NCI-H2196 treated with DMSO at 0.1 percent for 48 hours (cell line): Measurements from ENCODE around the gene RAB8B.

Source experiments
- DNase-seq: peaks from one replicate; lab custom pipeline; 2025; ENCODE audit not compliant: unreplicated experiment; lab: John Stamatoyannopoulos, UW

The RAB8B gene

GRCh38 chr15:63181648-63182047 is 7.8 kb upstream of the RAB8B start:
- no peak for DNase-seq

DNA sequence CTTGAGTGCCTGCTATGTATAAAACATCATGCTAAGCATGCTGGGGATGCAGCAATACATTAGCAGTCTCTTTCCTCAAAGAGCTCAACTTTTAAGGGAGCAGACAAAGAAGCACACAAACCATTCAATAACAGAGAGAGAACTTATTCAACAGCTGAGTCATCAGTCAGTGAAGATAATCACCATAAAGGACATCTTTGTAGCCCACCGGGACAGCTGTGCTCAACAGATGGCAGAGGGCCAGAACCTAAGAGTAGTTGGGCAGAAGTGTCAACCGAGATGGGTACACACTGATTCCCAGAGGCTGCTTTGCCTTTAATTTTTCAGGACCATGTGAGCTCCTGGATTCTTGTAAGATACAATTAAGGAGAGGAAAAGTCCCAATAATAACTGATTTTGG is 4.2 kb upstream of the RAB8B start:
- DNase-seq: no peak

DNA sequence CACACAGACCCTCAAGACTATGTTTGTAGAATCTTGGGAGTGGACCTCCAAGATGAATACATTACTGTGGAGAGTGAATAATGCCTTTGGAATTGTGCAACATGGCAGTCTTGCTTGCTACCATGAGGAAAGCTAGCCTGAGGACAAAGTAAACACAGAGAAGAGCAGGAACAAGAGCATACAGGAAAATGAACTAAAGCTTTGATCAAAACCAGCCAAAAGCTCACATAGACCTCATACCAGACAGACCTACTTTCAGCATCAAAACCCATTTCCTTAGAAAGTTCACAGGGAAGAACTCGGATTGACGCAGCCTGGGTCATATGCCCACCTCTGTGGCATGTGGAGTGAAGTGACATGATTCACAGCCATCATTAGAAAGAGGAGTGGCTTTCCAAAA is 3.3 kb upstream of the RAB8B start:
- no peak for DNase-seq

GRCh38 chr15:63187589-63188226 is 1.7 kb upstream of the RAB8B start:
- DNase-seq: no peak

- DNase-seq: no peak
Observed at GRCh38 chr15:63188247-63188925, 1.0 kb upstream of the RAB8B start.

GRCh38 chr15:63189941-63190768 is 749 bp downstream of the RAB8B start:
- no peak for DNase-seq

GRCh38 chr15:63190769-63191649 is 1.6 kb downstream of the RAB8B start:
- DNase-seq: no peak

DNA sequence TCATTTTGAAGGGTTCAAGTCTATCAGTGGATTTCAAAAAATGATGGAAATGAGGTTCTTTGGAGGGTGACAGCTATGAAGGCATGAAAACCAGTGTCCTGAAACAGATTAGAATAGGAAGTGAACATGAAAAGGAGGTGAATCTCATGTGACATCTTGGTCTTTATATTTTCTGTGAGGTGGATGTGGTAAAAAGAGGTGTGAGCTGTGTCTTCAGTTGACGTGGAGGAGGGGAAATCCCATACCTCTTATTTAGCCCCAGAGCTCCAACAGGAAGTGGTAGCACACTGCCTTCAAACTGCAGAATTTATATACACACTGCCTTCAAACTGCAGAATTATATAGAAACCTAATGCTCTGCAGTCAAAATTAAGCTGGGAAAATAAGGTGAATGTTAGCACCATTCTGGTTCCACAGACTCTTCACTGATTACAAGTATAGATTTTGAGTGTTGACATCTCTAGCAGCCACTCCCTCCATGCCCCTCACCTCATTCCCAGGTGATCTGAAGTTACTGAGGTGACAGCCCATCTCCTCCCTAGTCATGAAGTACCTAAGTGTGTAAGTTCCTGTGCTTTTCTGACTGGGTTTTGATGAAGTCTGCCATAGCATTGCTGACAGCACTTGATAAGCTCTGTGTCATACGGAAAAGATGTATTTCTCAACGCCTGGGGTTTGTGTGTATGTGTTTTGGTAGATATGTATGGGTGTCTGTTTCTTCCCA is 2.7 kb downstream of the RAB8B start:
- DNase-seq: no peak

- DNase-seq: no peak
Observed at GRCh38 chr15:63192619-63193206, 3.3 kb downstream of the RAB8B start.

DNA sequence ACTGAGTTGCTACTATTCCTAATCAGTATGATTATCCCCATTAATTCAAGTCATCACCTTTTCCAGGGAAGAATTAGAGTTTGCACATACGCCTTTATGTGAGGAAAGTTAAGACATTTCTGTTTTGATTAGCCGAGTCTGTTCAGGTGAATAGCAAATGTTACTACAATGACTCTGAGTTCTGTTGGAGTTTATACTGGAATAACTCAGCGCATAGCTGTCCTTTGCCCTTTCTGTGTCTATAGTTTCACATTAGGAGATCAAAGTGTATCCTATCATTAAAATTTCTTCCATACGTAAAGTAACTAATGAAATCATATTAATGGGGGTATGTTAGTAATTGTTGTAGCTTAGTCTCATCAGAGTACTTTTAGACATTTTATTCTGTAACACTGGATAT is 4.9 kb downstream of the RAB8B start:
- no peak for DNase-seq

DNA sequence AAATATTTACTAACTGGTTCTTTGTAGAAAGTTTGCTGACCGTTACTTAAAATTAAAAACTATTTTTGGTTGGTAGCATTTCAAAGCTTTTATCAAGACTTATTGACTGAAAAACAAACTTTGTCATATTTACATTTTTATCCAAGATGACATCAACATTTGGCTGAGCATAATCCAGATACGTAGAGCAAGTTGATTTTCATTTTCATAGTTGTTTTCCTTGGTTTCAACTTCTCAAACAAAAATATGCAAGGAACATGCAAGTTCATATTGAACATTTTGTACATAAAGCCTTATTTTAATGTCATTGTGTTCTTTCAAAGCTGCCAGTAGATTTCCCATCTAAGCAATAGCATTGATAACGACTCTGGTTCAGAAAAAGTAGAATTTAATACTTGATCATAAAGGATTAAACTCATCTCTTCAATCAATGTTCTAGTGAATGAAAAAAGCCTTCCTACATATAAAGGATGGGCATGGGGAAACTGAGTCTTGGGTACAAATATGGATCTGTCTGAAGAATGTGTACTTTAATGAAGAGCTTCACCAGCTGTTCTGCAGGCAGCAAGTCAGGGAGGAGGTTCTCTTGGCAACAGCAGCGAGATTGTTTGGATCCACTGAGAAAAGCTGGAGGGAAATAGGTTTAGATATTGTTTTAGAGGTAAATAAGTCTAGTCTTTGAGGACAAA is 5.6 kb downstream of the RAB8B start:
- DNase-seq: no peak

GRCh38 chr15:63195569-63196015 is 6.2 kb downstream of the RAB8B start:
- DNase-seq: no peak

GRCh38 chr15:63196842-63197241 is 7.4 kb downstream of the RAB8B start:
- no peak for DNase-seq

- DNase-seq: no peak
Observed at GRCh38 chr15:63197626-63198025, 8.2 kb downstream of the RAB8B start.

DNA sequence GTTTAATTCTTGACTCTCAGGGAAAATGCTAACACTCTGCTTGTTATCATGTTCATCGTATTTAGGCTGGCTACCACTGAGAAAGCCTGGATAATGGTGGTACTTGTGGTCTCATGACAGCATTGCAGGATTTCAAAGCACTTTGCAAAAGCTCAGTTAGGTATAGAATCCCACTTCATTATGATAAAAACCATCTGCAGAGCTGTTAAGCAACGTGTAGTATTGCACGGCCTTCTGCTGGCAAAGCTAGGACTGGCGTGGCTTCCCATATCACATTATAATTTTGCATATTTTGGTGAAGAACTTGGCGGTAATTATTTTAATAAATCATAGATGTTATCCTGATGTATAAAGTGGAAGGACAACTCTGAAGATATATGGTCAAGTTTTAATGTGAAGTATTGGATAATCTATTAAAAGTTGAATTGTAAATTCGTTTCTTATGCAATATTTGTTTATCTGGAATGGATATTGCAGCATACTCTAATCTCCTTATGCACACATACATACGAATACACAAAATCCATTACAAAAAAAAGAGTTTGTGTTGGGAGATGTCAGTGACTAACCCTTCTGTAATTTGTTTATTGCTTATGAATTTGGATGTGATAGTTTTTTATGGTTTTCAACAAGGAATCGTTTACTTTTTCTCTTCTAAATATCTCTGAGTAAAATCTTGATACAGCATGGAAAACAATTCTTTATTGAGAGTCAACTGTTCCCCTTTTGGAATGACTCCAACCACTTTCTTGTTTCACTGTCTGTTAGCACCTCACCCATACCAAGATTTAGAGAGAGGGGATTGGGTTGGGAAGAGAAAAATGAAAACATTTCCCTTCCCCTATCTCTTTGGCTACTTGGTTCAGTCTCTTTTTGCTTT is 9.2 kb downstream of the RAB8B start:
- DNase-seq: no peak

DNA sequence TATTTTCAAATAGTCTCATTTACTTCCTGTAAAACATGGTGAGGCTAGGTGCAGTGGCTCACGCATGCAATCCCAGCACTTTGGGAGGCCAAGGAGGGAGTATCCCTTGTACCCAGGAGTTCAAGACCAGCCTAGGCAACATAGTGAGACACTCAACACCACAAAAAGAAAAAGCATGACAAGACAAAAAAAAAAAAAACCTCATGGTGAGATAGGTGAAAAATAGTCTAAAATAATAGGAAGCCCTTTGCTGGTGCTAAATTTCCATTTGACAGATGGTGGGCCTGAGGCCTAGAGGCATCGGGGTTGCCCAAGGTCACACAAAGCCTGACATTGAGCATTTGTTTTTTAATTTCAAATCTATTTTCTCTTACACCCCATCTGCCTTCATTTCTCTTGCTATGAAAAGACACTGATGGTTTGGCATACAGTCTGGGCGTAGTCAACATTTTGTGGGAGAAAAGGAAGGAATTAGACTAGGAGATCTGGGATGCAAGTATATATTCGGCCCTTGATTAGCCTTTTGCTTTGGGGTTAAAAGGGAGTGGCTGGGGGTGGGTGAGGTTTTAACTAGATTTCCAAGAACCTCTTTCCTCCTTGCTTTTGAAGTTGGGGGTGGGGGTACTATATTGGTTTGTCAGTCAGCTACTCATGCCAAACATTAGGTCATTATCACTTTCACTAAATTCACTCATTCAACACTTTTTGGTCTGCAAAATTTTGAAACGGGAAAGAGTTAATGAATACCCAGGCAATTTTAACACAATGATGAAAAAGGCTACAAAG is 11.3 kb downstream of the RAB8B start:
- DNase-seq: no peak

GRCh38 chr15:63202861-63203260 is 13.5 kb downstream of the RAB8B start:
- no peak for DNase-seq
